ENCODE data around the gene PPP4R3B. TPM values are rescaled to one million over a fixed set of nuclear protein-coding genes. Genes with fewer than 3 reads are reported as not detected.

The PPP4R3B gene
- total and polyA plus RNA-seq, 2 of the 8 experiments (the other 6 are each of a cell fraction or from before 2014, with no cell fraction given) = 8.5 to 39.1 TPM

GRCh38 chr2:55628931-55629330 lies 11.5 kb upstream of the PPP4R3B start:
- TF ChIP-seq RBBP5 (IDR thresholded peaks at IDR 0.05; ENCODE audit: borderline replicate concordance, low read depth, low read length) (no peak), CBX8 (IDR thresholded peaks at IDR 0.05; ENCODE audit: borderline replicate concordance, low read depth, low read length) (no peak), CTCF (IDR thresholded peaks at IDR 0.05; ENCODE audit: control extremely low read depth in 1 of 3, insufficient read depth in 1 of 3, low read depth in 1 of 3, low read length in 3 of 3) (no peak)
- H3K4me3 ChIP-seq (ENCODE audit: extremely low read depth in 1 of 4, insufficient read depth in 2 of 4, low read depth in 3 of 4, low read length in 4 of 4) = no peak overlapping the region
- H3K56ac ChIP-seq (replicated peaks; ENCODE audit: insufficient read length, low read depth, low read length) = no peak overlapping the region
- CTCF ChIA-PET (ENCODE audit: partially characterized antibody) = interaction anchor here (0.5 to 1.7 kb wide), 2 partner anchors 19 to 46 kb away, joined by 3 to 4 read pairs; no protein-coding TSS in a partner anchor
- H3K23ac ChIP-seq (ENCODE audit: insufficient read length) = no peak overlapping the region
- H2BK120ac ChIP-seq (replicated peaks; ENCODE audit: low read depth, low read length) = no peak overlapping the region
- peaks cover 5% of the 10 kb centered on the region; the same call in 1 of the 2 replicates for H3K79me1 ChIP-seq (ENCODE audit: low read depth, low read length)
- peaks cover 0 to 5% (median 2%) of the 10 kb centered on the region in 4 experiments; a peak in 2 of 8 replicates for H3K36me3 ChIP-seq (ENCODE audit: control insufficient read depth in 2 of 4, insufficient read depth in 4 of 4, low read length in 3 of 4)
- no peak overlapping the region for H3K9ac ChIP-seq (replicated peaks in 1 of 4; ENCODE audit: extremely low read depth in 1 of 4, low read depth in 3 of 4, low read length in 3 of 4)
- no peak overlapping the region for H4K8ac ChIP-seq (ENCODE audit: extremely low read depth, insufficient read depth, low read length)
- no peak overlapping the region for H2BK20ac ChIP-seq (ENCODE audit: low read length)
- POLR2A ChIA-PET (ENCODE audit: partially characterized antibody) = interaction anchor here (1.2 to 1.9 kb wide), 2 partner anchors 11 to 14 kb away, joined by 3 to 8 read pairs; partner anchors contain the start of gene PPP4R3B
- no peak overlapping the region for H4K5ac ChIP-seq (ENCODE audit: insufficient read length, low read depth, low read length)
- H4K91ac ChIP-seq (replicated peaks; ENCODE audit: insufficient read length, low read length) = no peak overlapping the region
- no peaks in the 10 kb centered on the region for H3K9me3 ChIP-seq (ENCODE audit: insufficient read depth in 2 of 2, low read depth in 1 of 2, low read length in 1 of 2)
- H3K18ac ChIP-seq (ENCODE audit: extremely low read depth, low read length) = no peak overlapping the region
- no peak overlapping the region for H2AK5ac ChIP-seq (ENCODE audit: low read depth, low read length)
- no peaks in the 10 kb centered on the region for H3K23me2 ChIP-seq (ENCODE audit: low read depth, low read length)
- no peaks in the 10 kb centered on the region for H4K20me1 ChIP-seq (replicated peaks in 1 of 2; ENCODE audit: control insufficient read depth in 1 of 2, insufficient read depth in 2 of 2, low read length in 2 of 2)
- H3K4me1 ChIP-seq (replicated peaks in 1 of 4; ENCODE audit: control insufficient read depth in 3 of 4, insufficient read depth in 4 of 4, low read length in 3 of 4) = no peaks in the 10 kb centered on the region
- no peak overlapping the region for H2BK12ac ChIP-seq (ENCODE audit: low read depth, low read length)
- no peak overlapping the region for H3K27ac ChIP-seq (ENCODE audit: low read depth, low read length)
- FAIRE-seq (no peak), DNase-seq (ENCODE audit: low read depth in 1 of 2, low spot score in 2 of 2) (no peak)
- H2AFZ ChIP-seq (ENCODE audit: low read length) = no peak overlapping the region
- no peak overlapping the region for H3K14ac ChIP-seq (ENCODE audit: insufficient read length)
- H3K27me3 ChIP-seq (replicated peaks in 1 of 4; ENCODE audit: control insufficient read depth in 3 of 4, extremely low read depth in 1 of 4, insufficient read depth in 3 of 4, low read length in 3 of 4) = no peaks in the 10 kb centered on the region
- H3K4me2 ChIP-seq (ENCODE audit: insufficient read depth in 1 of 2, low read depth in 2 of 2, low read length in 2 of 2) = no peak overlapping the region
- 60% methylated on average over 2 of the region's 2 CpGs; no CpG with 5 or more reads in 1 of the 2 experiments for WGBS, 2 experiments (ENCODE audit: extremely low coverage in 1 of 2, insufficient coverage in 1 of 2, insufficient read length in 1 of 2, insufficient replicate concordance in 2 of 2, low coverage in 1 of 2, low lambda C conversion rate in 2 of 2, missing lambda C conversion rate in 1 of 2)
- H3K4ac ChIP-seq (replicated peaks; ENCODE audit: insufficient read length, low read depth, low read length) = no peak overlapping the region
- H2BK5ac ChIP-seq (ENCODE audit: low read depth, low read length) = no peak overlapping the region
- H2BK15ac ChIP-seq (ENCODE audit: low read length) = no peak overlapping the region
- no peaks in the 10 kb centered on the region for H3K79me2 ChIP-seq (ENCODE audit: control insufficient read depth in 1 of 2, insufficient read depth in 2 of 2, low read length in 2 of 2)
